Bone marrow (tissue), 2 donors: ENCODE results near the gene UPK1A.
"Not testable (repeated sequence)": the region's sequence is repeated elsewhere in the genome, so short reads cannot be mapped to it uniquely, and the experiment has no call there.

ENCODE experiments used
- DNase-seq, 2 donors: peaks; one replicate each; lab custom pipeline; 2025; lab: John Stamatoyannopoulos, UW

The UPK1A gene

DNA sequence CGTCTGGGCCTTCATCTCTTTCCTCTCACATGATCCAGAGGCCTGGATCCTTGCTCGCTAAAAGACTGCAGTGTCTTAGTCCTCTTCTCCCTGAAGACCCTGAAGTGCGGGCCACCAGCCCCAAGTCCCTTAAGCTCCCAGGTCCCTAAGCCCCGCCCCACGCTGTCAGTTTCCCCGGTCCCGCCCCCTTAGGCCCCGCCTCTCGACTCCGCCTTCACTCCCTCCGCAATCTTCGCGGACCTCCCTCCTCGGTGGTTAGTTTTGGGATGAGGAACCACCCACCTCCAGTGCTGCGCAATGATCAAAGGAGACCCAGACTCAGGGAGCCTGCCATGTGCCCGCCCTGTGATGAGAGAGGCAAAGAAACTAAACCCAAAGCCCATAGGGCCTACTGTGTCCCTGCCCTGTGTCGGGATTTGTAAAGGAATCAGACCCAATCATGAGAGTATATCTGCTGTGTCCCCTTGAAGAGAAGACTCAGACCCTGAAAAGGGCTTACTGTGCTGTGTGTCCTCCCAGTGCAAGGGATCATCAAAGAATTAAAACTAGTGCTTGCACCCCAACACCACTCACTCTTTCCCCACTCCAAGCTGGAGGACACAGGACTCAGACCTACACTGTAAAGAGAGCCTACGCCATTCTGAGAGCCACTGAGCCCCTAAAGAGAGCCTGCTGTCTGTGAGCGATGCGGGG, 21.2 kb upstream of the UPK1A start:
- peak in 1 of 2 donors; percentile 49 for DNase-seq

DNA sequence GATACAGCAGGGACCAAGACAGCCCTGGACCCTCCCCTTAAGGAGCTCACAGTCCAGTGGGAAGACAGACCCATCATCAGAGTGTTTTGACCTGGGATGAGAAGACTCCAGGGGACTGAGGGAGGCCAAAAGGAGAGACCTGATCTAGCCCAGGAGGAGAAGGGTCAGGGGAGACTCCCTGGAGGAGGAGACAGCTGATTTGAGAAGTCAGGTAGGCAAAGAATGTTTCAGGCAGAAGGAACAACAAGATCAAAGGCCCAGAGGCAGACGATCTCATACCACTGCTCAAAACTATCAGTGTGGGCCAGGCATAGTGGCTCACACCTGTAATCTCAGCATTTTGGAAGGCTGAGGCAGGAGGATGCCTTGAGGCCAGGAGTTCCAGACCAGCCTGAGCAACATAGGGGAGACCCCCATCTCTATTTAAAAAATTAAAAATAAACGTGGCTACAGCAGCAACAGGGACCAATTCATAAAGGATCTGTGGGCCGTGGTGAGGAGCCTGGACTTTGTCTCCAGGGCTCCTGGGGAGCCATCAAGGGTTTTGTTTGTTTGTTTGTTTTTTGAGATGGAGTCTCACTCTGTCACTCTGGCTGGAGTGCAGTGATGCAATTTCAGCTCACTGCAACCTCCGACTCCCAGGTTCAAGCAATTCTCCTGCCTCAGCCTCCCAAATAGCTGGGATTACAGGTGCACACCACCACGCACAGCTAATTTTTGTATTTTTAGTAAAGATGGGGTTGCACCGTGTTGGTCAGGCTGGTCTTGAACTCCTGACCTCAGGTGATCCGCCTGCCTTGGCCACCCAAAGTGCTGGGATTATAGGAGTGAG, 20.4 kb upstream of the UPK1A start:
- no peak for DNase-seq

DNA sequence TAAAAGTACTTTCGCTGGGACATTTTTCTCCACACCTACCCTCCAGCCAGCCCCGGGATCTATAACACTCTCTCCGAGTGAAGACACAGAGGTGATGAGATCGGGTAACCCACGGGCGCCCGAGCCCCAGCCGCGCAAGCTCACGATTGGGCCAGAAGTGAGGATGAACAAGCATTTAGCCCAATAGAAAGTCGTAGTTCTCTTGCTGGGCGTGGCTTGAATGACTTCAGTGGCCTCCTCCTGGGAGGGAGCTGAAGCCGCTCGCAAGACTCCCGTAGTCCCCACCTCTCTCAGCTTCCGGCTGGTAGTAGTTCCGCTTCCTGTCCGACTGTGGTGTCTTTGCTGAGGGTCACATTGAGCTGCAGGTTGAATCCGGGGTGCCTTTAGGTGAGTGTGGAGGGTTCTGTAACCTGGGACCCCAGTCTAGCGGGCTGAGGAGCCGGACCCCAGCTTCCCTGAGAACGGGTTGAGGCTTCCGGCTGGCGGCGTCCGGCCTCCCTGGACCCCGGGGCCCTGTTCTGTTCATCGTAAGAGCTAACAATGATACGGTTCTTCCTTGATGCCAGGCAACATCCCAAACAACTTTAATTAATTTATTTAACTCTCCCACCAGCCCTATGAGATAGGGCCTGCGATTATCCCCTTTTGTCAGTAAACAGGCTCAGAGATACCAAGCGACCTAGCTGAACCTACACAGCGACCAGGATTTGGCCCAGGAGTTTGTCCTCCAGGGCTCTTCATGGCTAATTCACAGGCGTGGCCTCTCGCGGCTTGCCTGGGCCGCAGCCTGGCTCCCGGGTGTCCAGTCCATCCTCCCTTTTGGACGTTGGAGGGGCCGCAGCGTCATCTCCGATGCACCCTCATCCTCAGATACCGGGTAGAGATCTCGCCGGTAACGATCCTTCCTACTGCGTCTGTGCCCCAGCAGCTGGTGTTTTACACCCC, 18.0 kb upstream of the UPK1A start, which contains the start of gene COX6B1:
TSS of gene COX6B1 (plus strand) at position 307 of the 945 bp plus-strand sequence. CDS start 2,921 bp downstream, outside the sequence.
- DNase-seq, result peak; percentile 69 to 98

DNA sequence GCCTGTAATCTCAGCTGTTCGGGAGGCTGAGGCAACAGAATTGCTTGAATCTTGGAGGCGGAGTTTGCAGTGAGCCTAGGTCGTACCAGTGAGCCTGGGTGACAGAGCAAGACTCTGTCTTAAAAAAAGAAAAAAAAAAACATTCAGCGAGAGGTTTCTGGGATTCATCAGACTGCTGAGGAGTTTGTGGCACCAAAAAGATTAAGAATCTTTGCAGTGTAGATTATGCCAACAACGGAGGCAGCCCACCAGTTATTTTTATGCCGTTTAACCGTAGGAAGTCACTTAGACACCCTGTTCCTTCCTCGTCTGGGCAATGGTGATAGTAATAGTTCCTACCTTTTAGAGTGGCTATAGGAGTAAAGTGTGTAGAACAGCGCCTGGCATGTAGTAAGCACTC, 15.7 kb upstream of the UPK1A start:
- DNase-seq, result no peak

DNA sequence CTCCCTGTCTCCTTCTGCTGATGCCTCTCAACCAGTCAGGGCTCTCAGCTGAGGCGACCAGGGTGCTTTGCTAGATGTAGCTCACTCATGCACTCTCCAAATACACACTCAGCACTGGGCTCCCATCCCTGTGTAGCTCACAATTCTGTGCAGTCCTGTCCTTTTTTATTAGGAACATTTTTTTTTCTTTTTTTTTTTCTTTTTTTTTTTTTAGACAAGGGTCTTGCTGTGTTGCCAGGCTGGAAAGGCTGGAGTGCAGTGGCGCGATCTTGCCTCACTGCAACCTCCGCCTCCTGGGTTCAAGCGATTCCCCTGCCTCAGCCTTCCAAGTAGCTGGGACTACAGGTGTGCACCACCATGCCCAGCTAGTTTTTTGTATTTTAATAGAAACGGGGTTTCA, 11.5 kb upstream of the UPK1A start:
- not testable (repeated sequence) for DNase-seq

DNA sequence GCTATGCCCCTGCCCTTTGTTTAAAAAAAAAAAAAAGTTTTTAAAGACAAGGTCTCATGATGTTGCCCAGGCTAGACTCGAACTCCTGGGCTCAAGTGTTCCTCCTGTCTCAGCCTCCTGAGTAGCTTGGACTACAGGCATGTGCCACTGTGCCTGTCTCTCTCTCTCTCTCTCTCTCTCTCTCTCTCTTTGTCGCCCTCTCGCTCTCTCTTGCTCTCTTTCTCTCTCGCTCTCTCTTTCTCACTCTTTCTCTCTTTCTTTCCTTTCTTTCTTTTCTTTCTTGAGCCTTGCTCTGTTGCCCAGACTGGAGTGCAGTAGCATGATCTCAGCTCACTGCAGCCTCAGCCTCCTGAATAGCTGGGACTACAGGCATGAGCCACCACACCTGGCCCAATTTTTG, 10.7 kb upstream of the UPK1A start:
- DNase-seq, result no peak

DNA sequence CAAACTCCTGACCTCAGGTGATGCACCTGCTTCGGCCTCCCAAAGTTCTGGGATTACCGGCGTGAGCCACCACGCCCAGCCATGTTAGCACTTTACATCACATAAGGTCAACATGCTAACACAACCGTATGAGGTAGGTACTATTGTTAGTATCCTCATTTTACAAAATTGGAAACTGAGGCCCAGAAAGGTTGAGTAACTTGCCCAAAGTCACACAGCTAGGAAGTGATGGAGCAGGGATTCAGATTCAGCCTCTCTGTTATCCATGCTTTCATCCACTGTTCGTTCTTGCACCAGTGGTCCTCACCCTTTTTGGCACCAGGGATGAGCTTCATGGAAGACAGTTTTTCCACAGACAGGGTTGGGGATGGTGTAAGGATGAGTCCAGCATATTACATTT, 9.6 kb upstream of the UPK1A start:
- no peak for DNase-seq

DNA sequence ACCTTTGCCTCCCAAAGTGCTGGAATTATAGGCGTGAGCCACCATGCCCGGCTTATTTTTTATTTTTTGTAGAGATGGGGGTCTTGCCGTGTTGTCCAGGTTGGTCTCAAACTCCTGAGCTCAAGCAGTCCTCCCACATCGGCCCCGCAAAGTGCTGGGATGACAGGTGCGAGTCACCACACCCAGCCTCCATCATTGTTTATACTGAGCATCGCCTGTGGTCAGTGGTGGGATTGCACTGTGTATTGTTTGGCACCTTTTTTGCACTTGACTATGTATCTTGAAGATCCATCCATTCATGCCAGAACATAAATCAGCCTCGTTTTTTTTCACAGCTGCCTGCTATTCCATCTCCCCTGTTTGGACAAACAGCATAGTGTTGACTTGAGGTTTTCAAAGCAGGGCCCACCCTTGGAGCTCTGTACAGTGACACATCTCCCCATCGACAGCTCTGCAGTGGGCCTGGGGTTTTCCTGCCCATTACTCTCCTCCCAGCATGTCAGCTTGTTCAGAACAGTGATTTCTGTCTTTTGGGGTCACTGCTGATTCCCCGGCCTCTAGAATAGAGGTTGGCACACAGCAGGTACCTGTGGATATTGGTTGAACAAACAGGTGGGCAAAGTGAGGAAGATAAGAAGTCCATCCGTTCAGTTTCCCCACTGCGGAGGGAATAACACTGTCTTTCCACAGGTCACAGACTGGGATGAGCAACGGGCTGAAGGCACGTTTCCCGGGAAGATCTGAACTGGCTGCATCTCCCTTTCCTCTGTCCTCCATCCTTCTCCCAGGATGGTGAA, 8.2 kb upstream of the UPK1A start:
- no peak for DNase-seq

DNA sequence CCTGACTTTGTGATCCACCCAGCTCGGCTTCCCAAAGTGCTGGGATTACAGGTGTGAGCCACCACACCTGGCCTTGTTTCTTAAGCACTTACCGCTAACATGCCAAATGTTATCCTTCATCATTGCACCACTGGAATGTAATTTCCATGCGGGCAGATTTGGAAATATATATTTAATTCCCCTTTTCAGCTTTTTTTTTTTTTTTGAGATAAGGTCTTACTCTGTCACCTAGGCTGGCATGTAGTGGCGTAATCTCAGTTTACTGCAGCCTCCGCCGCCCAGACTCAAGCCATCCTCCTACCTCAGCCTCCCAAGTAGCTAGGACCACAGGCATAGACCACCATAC, 4.3 kb upstream of the UPK1A start:
- no peak for DNase-seq

DNA sequence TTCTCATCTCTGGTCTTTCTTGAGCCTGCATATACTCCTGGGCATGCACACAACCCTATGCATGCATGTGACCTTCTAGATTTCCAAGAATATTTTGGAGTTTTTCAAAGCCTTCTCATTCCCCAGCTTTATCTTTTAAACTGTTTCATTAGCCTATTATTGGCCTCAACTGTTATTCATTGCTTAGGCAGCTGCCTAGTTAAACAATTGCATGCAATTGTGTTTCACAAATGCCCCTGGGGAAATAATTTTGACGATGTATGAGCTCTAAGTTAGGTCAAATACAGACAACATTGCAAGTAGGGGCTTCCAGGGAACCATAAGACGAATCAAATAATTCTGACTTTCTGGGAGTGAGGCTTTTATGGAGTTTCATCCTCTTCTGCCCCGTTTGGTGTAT, 2.3 kb upstream of the UPK1A start:
- no peak for DNase-seq

DNA sequence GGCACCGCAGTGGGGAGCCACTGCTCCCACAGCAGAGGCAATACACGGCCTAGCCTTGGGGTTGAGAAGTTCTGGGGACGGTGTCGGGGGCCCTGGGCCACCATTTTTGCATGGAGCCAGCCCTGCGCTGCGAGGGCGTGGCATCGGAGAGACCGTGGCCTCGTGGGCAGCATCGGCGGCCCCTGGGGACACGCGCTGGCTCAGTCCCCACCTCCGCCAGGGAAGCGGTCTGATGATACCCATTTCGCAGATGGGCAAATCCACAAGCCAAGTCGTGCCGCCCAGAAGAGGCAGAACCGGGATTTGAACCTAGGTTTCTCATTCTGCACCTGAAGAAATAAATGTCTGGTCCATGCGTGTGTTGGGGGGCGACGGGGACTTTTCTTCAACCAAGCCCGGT, 1.2 kb upstream of the UPK1A start:
- DNase-seq, result no peak

DNA sequence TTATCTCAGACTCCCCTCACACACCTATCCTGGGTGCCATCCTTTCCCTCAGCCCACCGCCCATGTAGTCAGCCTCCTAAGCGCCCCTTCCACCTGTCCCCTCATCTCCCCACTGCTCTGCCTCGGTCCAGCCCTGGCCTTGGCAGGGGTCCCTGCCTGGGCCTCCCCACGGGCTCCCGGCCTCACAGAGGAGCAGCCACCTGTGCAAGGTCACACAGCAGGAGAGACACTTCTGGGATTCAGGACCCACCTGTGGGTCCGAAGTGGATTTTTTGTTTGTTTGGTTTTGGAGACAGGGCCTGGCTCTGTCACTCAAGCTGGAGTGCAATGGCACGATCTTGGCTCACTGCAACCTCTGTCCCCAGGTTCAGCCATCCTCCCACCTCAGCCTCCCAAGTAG, 713 bp upstream of the UPK1A start:
- DNase-seq, result no peak

DNA sequence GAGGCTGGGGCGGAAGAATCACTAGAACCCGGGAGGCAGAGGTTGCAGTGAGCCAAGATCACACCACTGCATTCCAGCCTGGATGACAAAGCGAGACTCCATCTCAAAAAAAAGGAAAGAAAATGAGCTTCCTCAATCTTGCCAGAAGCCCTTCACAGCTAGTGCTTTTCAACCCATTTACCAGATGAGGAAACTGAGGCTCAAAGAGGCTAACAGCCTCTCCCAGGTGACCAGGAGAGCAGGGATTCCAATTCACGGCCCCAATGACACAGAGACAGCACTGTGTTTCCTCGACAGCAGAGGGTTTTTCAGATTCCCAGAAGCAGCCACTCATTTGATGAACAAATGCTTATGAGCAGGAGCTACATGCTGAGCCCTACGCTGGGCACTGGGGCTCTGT, 3.2 kb downstream of the UPK1A start:
- no peak for DNase-seq

DNA sequence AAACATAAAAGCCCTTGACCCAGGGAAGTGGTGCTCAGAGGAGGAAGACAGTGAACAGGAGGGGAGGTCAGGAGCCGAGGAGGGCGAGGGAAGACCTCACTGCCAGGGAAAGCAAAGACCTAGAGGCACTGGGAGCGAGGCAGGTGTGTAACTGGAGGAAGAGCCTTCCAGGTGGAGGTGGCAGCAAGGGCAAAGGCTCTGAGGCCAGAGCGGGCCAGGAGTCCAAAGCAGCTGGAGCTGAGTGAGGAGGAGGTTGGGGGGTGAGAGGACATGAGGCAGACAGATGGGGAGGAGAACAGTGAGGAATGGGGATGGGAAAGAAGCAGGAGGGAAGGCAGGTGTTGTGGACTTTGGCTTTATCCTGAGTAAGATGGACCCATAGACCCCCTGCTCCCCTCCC, 3.7 kb downstream of the UPK1A start:
- DNase-seq, result no peak

DNA sequence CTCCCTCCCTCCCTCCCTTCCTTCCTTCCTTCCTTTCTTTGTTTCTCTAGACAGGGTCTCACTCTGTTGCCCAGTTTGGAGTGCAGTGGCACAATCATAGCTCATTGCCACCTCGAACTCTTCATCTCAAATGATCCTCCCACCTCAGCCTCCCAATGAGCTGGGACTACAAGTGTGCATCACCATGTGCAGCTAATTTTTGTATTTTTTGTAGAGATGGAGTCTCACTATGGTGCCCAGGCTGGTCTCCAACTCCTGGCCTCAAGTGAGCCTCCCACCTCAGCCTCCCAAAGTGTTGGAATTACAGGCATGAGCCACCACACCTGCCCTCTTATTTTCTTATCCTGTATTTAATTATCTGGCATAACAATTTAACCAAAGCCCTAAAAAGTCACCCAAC, 4.4 kb downstream of the UPK1A start:
- DNase-seq, result no peak

DNA sequence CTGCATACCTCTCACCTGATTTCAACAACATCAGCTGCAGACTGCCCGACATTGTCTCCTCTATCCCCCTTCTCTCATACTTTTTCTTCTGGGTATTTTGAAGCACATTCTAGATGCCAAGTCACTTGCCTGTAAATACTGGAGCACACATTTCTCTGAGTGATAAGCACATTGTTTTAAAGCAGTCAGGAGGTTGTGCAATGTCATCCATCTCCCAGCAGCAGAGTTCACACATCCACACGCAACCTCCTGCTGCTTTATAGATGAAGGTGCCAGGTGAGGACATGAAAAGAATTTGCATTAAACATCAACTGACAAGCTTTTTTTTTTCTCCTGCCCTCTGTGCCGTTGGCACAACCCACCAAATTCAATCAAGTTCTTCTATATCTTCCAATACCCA, 5.5 kb downstream of the UPK1A start:
- DNase-seq, result no peak

DNA sequence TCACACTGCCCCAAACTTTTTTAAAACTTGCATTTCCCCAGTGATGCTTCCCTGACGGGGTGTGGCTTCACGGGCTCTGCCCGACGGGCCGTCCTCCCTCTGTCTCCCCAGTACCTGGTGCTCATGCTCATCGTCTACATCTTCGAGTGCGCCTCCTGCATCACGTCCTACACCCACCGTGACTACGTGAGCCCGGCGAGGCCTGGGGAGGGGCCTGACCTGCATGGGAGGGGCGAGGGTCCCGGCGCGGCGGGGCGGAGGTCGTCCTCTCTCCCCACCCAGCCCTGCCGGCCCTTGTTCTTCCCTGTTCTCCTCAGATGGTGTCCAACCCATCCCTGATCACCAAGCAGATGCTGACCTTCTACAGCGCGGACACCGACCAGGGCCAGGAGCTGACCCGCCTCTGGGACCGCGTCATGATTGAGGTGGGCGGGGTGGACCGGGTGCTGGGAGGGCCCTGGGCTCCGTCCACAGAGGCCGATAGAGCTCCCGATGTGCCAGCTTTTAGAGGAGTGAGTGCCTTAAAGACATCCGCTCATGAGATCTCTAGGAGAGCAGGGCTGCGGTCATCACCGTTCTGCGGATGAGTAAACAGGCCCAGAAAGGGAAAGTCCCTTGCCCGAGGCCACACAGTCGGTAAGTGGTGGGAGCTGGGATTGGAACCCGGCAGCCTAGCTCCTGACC, 6.9 kb downstream of the UPK1A start:
- DNase-seq, result no peak

DNA sequence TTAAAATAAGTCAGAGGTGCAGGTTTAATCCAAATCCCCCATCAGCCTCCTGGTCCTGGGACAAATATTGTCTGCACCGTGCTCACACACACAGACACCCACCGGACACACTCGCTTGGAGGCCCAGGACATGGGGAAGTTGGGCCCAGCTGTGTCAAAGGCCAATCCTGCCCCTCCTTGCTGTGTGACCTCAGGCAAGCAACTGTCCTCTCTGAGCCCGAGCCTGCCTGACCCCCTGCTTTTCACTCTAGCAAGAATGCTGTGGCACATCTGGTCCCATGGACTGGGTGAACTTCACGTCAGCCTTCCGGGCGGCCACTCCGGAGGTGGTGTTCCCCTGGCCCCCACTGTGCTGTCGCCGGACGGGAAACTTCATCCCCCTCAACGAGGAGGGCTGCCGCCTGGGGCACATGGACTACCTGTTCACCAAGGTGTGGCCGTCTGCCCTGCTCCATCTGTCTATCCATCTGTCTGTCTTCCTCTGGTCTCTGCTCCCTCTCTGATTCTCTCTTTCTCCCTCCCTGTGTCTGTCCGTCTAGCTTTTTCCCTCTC, 9.3 kb downstream of the UPK1A start:
- no peak for DNase-seq

DNA sequence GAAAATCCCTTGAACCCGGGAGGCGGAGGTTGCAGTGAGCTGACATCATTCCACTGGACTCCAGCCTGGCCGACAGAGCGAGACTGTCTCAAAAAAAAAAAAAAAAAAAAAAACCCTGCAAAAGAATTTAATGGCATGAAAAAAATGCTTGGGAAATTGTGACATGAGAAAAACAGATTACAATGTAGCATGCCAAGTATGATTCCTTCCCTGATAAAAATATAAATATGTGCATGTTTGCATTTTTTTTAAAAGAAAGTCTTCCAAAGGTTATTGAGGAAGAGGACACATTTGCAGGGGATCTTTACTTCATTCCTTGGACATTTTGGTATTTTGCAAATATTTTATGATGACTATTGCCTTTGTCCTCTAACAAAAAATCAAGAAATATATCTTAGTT, 23.5 kb downstream of the UPK1A start:
- DNase-seq, result no peak

DNA sequence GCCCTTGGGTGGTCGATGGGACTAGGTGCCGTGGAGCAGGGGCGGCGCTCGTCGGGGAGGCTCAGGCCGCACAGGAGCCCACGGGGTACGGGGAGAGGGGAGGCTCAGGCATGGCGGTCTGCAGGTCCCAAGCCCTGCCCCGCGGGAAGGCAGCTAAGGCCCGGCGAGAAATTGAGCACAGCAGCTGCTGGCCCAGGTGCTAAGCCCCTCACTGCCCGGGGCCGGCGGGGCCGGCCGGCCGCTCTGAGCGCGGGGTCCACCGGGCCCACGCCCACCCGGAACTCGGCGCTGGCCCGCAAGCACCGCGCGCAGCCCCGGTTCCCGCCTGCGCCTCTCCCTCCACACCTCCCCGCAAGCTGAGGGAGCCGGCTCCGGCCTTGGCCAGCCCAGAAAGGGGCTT, 24.8 kb downstream of the UPK1A start:
- not testable (repeated sequence) for DNase-seq

DNA sequence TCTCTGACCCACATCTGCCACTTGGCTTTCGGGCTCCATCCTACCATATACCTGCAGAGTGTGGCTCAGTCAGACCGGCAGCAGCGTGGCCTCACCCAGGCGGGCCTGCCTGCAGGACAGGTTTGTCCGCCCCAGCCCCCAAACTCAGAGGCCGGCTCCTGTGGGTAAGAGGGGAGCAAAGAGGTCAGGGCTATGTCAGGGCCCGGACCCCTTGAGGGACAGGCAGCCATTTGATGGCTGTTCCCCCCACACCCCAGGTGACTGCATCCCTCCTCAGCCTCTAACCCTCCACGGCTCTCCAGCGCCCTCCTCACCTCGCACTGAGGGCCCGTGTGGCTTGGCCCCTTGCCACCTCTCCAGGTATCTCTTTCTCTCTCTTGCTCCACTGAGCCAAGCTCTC, 25.7 kb downstream of the UPK1A start:
- DNase-seq, result no peak
